Coronary artery (tissue), 2 donors: ENCODE data around the gene RAB3GAP2.
"Not testable (repeated sequence)": the region's sequence is repeated elsewhere in the genome, so short reads cannot be mapped to it uniquely, and the experiment has no call there.

ENCODE experiments used
- DNase-seq: peaks from one replicate; pipeline ENCODE4 v3.0.0-alpha.2; 2017; ENCODE audit warnings: low spot score
- H3K27ac ChIP-seq, 2 donors: fragments of 200-600 bp; sonication (generic); one replicate each; pipeline ENCODE4 v1.5.1; 2016 to 2019
- H3K4me3 ChIP-seq: fragments of 200-600 bp; sonication (generic); 2 replicates; pipeline ENCODE4 v1.5.1; 2016; ENCODE audit warnings: mild to moderate bottlenecking, moderate library complexity
- CTCF ChIP-seq: fragments of 200-600 bp; sonication (generic); IDR thresholded peaks from one replicate; pipeline ENCODE4 v1.5.1; 2019; ENCODE audit warnings: antibody characterized with exemption

Gene RAB3GAP2

GRCh38 chr1:220224611-220225124 is 47.6 kb downstream of the RAB3GAP2 start:
- no peak for DNase-seq
- Histone ChIP-seq H3K4me3 (no peak overlapping the region), H3K27ac (no peak overlapping the region)
- no peak for TF ChIP-seq CTCF

GRCh38 chr1:220224033-220224432 is 48.2 kb downstream of the RAB3GAP2 start:
- DNase-seq, result no peak
- Histone ChIP-seq H3K4me3 (no peak overlapping the region), H3K27ac (no peak overlapping the region)
- TF ChIP-seq CTCF, result no peak

GRCh38 chr1:220222939-220223338 is 49.3 kb downstream of the RAB3GAP2 start:
- Histone ChIP-seq H3K27ac (no peak overlapping the region), H3K4me3 (no peak overlapping the region)
- no peak for TF ChIP-seq CTCF
- DNase-seq, result no peak

- no peak for TF ChIP-seq CTCF
- no peak for DNase-seq
- H3K27ac ChIP-seq, result no peak overlapping the region
- no peak overlapping the region for H3K4me3 ChIP-seq
Observed at GRCh38 chr1:220221670-220222069, 50.6 kb downstream of the RAB3GAP2 start.

GRCh38 chr1:220221269-220221668 is 51.0 kb downstream of the RAB3GAP2 start:
- DNase-seq, result no peak
- no peak overlapping the region for H3K4me3 ChIP-seq
- no peak overlapping the region for H3K27ac ChIP-seq
- no peak for TF ChIP-seq CTCF

GRCh38 chr1:220220699-220221040 is 51.6 kb downstream of the RAB3GAP2 start:
- H3K27ac ChIP-seq, DNase-seq, H3K4me3 ChIP-seq: not testable (repeated sequence)

- no peak overlapping the region for H3K4me3 ChIP-seq
- TF ChIP-seq CTCF, result no peak
- no peak overlapping the region for H3K27ac ChIP-seq
- no peak for DNase-seq
Observed at GRCh38 chr1:220219865-220220698, 52.2 kb downstream of the RAB3GAP2 start.
